Amniotic stem cell (primary cell): ENCODE results near the gene EEF1E1.

Experiments used
- DNase-seq: peaks from one replicate; lab custom pipeline; 2025; lab: John Stamatoyannopoulos, UW

EEF1E1 gene

GRCh38 chr6:8087870-8088754 lies 14.2 kb downstream of the EEF1E1 start:
- DNase-seq = no peak

- DNase-seq = no peak
These were observed 15.5 kb downstream of the EEF1E1 start for GRCh38 chr6:8086755-8087306.

DNA sequence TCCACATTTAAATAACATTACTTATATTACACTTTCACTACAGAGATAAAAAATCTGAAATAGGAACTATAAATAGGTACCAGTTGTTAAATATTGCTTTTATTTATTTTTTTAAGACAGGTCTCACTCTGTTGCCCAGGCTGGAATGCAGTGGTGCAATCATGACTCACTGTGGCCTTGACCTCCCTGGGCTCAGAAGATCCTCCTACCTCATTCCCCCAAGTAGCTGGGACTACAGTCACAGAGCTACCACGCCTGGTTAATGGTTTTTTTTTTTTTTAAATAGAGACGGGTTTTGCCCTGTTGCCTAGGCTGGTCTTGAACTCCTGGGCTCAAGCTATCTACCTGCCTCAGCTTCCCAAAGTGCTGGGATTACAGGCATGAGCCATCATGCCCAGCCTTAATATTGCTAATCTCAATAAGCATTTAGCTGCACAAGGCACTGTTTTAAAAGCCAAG lies 17.3 kb downstream of the EEF1E1 start:
- DNase-seq = peak; percentile 12

- no peak for DNase-seq
These were observed 17.8 kb downstream of the EEF1E1 start for GRCh38 chr6:8084586-8084985.

DNA sequence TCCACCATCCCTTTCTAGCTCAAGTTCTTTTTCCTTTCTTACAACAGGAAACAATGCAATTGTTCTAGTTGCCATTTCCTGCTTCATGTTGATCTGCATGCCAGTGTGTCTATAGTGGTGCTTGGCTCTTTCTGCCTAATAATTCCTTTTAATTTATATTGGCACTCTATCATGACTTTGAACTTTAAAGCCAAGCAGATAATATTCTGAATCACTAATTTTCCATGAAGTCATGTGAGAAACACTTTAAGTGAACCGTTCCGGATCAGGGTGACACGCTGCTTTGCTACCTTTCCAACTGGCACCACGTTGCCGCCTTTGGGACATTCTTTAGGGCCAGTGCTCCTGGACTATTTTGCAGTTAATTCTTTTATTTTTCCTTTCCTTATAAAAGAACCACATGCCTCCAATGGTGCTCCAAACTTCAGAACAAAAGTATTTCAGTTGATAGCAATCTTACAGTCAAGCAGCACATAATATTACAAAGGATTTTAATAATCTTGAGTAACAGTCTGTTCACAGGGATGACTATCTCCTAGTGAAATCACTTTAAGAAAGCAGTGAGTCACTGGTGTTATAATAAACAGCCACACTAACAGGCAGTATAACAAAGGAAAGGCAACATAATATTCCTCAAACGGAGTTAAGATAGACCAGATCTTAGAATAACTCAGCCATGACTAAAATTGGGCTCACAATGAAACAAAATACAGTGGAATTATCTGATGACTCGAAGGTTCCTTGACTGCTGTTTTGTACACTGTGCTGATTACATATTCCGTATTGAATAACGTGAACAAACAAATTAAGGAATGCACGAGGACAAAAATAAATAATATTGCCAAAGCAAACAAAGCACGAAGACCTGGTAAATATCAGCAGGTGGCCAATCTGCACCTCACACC lies 19.1 kb downstream of the EEF1E1 start:
- DNase-seq = peak; percentile 20

DNA sequence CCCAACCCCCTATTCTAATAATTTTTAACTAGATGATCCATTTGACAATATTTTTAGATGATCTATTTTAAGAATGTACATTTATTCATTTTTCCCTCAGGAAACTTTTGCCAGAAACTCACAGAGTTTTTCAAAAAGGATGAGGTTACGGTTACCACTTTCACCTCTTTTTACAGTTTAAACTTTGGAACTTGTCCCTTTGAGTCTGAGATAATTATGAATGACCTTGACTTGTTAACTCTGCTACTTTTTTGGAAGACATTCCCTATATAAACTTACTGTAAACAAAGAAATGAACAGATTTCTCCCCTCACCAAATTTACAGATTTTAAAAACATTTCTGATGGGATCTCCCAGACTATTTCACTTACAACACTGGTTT lies 19.8 kb downstream of the EEF1E1 start:
- DNase-seq = no peak

DNA sequence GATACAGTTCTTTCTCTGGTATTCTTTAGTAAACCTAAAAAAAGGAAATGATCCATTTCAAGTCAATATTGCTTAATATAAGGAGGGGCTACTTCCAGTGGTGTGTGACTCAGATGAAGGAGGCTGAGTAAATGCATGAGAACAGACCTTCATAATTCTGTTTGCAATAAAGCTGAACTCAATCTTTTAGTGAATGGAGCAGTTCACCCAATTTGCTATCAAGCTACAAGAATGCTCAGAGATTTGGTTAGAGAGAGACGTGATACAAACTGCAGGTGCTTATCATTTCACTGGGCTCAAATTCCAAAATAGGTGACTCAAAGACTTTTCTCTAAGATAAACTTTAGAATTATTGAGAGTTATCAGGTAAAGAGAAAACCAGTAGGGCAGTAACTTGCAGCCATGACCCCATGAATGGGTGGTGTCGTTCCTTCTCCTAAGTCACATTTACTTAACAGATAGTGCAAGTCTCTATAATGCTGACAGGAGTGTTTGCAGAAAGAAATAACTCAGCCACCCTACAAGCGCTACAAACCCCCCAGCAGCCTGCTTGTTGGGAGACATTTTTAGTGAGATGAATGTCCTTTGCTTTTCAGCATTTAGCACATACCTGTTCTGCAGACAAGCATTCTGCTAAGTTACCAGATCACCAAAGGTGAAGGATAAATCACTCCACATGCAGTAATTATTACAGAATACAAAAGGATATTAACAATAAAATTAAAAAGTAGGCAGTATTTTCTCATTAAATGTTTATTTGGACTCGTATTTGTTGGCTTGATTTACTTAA lies 21.8 kb downstream of the EEF1E1 start:
- peak; percentile 8 for DNase-seq

GRCh38 chr6:8079126-8079525 lies 23.2 kb downstream of the EEF1E1 start:
- DNase-seq = no peak

DNA sequence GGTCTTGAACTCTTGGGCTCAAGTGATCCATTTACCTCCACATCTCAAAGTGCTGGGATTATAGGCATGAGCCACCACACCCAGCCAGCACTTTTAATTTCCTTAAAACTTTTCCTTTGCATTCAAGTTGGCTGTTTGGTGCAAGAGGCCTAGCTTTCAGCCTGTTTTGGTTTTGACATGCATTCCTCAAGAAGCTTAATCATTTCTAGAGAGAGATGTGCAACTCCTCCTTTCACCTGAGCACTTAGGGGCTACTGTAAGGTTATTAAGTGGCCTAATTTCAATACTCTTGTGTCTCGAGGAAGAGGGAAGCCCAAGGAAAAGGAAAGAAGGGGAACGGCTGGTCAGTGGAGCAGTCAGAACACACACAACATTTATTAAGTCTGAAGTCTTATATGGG lies 24.4 kb downstream of the EEF1E1 start:
- no peak for DNase-seq

- no peak for DNase-seq
These were observed 26.6 kb downstream of the EEF1E1 start for GRCh38 chr6:8075704-8076103.

DNA sequence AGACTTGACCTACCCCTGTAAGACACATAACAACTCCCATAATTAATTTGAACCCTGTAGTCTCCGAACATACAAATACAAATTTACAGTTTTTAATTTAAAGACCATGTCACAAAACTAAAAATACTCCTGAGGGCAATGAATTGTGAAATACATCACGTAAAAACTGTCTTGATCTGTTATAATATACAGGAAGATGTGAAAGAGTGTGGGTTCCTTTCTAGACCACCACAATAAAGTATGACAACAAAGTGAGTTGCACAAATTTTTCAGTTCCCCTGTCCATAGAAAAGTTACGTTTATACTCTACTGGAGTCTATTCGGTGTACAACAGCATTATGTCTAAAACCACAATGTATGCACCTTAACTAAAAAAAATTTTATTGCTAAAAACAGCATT lies 27.2 kb downstream of the EEF1E1 start:
- no peak for DNase-seq

- no peak for DNase-seq
These were observed 28.1 kb downstream of the EEF1E1 start for GRCh38 chr6:8074213-8074612.

DNA sequence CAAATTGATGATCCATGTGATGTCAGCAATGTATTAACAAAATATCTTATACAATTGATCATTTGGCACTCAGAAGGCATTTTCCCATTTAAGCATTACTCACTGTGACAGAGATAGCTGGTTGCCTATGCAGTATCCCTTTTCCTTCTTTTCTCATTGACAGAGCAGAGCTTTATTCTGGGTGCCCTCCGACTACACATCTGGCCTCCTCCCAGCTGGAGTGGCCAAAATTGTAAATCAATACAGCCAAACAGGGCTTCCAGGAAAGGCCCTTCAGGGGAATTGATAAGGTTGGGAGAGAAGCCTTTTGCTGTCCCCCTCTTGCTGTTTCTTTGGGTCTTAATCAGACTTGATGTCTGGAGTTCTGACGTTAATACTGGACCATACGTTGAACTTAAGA lies 28.6 kb downstream of the EEF1E1 start:
- DNase-seq = no peak

GRCh38 chr6:8070718-8071117 lies 31.6 kb downstream of the EEF1E1 start:
- no peak for DNase-seq

- no peak for DNase-seq
These were observed 32.6 kb downstream of the EEF1E1 start for GRCh38 chr6:8069631-8070284.

DNA sequence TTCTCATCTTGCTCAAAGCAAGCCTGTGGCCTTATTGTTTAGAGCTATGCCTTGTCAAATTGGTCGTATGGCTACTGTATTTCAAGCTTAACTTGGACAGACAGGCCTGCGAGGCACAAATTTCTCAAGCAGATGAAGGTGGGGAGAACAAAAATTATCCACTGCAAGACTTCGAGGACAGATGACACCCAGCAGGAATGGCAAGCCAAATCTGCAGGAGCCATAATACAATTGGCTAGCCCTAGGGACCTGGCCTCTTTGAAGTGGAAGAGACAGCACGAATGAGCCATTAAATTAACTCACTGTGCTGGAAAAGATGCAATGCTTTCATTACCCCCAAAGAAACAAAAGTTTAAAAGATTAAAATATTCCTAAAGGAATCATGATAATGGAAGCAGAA lies 33.2 kb downstream of the EEF1E1 start:
- no peak for DNase-seq

DNA sequence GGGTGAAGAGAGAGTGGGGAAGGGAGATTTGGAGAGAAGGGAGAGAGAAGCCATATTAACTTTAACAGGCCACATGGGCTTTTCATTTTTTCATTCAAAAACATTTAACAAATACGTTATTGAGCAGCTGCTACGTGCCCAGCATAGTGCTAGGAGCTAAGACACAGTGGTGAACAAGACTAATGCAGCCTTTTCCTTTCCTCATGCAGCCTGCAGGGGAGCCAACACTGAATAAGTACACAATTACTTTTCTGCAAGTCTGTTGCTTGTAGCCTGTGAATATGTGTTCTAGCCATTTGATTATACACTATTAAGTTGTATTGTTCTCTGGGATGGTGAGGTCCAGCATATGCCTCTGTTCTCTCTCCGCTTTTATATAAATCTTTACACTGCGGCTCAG lies 36.2 kb downstream of the EEF1E1 start:
- no peak for DNase-seq

- DNase-seq = no peak
These were observed 36.8 kb downstream of the EEF1E1 start for GRCh38 chr6:8065519-8065911.

GRCh38 chr6:8064638-8065518 lies 37.5 kb downstream of the EEF1E1 start:
- DNase-seq = no peak
